Stimulated activated CD8-positive, alpha-beta memory T cell treated with anti-CD3 and anti-CD28 coated beads, Interleukin-7, amount 100 ng/mL, for 48 hours (primary cell): ENCODE measurements around the gene FCGR1A.
"Not testable (repeated sequence)": the region's sequence is repeated elsewhere in the genome, so short reads cannot be mapped to it uniquely, and the experiment has no call there.

Experiments
- DNase-seq, 2 donors: peaks; one replicate each; pipeline ENCODE4 v3.0.0-alpha.2; 2020; ENCODE audit warnings: low read depth in 1 of 2; ENCODE audit errors: extremely low read depth in 1 of 2

Gene FCGR1A

DNA sequence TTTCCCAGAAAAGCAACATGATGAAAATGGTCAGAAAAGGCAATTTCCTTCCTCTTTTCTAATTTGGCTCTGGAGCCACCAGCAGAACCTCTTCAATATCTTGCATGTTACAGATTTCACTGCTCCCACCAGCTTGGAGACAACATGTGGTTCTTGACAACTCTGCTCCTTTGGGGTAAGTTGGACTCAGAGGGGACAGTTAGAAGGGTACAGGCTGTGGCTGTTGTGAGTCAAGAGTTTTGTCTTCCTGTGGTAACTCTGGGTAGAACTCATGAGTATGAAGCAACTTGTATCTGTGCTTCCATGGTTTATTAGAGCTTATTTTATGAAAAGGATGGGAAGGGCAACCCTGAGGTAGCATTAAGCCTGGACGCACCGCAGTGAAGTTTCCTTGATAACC, at the start of gene FCGR1A:
Gene FCGR1A, plus strand, starts transcription at position 95 of the 400 bp plus-strand sequence. Its CDS starts 50 bp downstream, at position 145.
- not testable (repeated sequence) for DNase-seq

DNA sequence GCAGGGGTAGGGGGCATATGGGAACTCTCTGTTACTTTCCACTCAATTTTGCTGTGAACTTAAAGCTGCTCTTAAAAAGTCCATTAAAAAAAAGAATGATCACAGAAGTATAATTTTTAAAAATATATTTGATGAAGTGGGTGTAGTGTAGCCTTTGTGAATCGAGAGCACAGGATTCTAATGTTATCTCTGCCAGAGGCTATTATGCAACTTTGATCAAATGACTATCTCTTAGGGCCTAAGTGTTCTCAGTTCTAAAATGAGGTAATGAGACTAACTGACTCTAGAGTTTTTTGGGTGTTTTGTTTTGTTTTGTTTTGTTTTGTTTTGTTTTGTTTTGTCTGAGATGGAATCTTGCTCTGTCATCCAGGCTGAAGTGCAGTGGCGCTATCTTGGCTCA, 49.7 kb upstream of the FCGR1A start:
- DNase-seq, result not testable (repeated sequence)

DNA sequence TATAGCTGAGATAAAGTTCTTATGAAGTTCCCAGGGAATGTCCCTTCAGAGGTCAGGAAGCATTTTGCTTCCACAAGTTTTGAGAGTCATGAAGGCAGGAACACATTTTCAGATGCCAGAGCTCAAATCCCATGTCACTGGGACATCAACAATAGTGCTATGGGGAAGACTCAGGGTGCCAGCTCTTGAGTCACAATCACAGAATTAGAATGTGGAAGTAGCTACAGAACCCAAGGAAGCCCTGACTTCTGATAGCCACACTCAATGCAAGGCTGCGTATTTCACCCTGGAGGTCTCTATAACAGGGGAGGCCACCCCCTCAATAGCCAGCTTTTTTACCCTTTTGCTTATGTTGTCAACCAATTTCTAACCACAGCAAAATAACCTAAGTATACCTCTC, 47.8 kb upstream of the FCGR1A start:
- DNase-seq, result not testable (repeated sequence)

DNA sequence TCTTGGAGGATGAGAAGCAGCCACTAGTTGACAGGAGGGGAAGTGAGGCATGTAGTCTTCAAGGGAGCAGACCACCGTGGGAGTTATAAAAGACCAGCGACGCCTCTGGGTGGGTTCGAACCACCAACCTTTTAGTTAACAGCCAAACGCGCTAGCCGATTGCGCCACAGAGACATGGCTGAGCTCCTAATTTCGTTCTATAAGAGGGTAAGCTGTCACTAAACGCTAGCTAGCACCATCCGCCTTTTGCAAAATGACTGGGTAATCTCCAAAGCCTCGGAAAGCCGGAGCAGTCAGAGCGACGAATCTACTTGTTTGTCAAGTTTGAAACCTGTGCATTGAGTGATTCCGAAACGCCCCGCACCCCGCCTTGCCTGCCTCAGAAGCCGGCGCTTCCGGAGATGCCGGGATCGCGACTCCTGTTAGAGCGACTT, 42.3 kb upstream of the FCGR1A start:
- peak; percentile 30 to 62 for DNase-seq

DNA sequence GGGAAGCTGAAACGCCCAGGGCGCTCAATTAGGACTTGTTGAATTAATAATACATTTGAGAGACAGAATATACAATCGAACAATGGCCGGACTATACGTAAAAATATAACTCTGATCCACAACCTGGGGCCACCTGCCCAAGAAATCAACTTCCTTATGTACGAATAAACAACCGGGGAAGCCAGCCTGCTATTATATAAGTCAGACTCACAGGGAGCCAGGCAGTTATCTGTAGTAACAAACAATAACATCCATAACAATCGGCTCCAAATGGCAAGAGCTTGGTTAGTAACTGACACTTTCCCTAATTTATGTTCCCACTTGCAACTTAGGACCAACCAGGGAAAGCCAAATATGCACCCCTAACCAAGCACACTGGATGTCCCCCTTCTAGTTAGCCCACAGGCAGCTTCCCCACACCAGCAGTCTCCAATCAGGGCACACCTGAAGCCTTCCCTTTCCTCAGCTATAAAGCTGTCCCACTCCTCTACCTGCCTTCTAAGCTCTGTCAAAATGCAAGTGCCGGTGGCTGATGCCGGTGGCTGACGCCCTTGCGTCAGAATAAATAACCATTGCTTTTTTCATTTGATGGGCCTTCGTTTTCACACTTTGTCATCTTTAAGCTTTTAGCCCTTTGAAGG, 41.8 kb upstream of the FCGR1A start:
- not testable (repeated sequence) for DNase-seq

DNA sequence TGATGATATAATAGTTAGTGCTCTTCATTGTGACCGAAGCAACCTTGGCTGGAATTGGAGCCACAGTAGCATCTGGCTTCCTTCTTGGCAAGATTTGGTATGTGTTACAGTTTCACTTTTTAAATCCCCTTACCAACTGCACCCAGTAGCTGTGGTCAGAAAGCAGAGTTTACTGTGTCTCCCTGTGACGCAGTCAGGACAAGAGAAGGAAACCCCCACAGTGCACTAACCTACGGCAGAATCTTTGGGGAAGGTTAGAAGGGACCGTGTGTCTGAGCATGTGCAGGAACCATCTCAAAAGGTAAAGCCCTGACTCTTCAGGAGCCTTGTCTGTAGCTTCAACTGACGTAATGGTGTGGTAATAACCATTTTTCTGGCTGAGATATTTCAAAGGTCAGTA, 40.6 kb upstream of the FCGR1A start:
- DNase-seq, result not testable (repeated sequence)

DNA sequence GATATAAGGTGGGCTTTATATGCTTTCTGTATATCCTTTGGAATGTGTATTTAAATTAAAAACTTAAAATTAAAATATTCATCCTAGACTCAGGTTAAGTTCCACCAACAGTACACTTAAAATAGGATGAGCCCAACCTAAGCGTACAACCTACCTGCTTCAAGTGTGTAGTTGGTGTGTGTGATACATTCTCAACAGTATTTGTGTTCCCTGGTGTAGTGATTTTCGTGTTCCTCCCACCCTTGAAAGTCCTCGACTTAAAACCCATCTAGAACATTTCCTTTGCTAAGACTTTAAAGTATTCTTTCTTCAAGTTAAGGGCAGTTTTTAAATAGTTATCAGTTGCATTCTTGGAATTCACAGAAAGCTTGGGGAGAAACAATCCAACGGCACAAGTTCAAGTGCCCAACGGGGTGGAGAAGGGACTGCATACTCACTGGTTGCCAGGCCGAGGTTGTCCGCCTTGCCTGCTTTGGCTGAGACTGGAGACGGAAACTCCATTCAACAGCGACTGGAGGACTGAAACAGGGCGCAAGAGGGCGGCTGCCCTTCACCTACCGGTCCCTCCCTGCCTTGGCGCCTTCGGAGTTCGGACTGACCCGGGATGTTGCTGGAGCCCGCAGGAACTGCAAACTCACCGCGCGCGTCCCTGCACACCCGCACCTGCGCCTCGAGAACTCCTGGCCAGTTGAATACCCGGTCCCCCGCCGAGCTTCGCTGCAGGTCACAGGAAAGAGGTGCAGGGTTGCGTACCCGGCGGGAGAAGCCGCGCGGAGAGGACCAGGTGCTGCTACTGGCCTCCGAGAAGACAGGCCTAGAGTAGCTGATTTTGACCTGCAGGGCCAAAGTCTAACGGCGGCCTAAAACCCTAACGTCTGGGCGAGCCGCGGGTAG, 35.8 kb upstream of the FCGR1A start:
- not testable (repeated sequence) for DNase-seq

DNA sequence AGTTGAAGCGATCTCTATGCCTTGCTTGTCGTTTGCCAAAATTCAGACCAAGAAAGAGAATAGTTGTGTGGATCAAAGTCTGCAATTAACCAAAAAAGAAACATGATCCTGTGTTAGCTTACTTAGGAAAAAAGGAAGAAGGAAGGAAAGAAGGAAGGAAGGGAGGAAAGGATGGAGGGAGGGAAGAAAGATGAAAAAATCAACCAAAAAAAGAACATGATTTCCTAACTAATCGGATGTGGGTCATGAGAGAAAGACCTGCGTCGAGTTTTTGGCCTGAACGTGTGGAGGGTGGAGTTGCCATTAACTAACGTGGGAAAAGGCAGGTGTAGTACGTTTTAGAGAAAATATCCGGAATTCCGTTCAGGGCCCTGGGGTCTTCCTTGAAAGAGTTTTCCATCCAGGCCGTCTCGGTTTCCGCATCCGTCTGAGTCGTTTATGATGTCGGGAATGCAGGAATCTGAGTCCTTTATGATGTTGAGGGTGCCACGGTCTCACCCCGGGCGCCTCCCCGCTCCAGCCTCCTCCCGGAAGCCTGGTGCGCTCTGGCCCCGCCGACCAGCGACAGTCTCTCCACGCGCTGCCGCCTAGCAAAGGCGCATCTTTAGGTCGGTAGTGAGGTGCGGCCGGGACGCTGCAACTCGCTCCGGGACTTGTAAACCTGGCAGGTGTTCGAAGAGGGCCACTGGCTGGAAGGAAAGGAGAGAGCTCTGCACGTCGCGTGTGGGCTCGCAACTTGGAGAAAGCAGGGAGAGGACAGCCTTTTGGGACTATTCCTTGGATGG, 34.9 kb upstream of the FCGR1A start:
- DNase-seq, result not testable (repeated sequence)

DNA sequence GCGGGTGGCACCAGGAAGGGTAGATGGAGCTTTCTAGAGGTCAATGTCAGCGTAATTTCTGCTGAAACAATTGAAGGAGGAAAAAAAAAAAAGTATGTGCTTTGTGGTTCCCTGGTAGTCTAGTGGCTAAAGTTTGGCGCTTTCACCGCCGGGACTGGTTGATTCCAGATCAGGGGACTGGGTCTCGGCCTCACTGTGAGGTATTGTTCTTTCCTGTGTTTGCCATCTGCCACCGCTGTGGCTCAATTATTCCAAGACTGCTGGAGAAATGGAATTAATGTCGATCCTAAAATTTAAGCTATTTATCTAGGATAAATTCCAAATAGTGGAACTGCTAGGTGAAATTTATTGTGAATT, 34.4 kb upstream of the FCGR1A start:
- DNase-seq, result not testable (repeated sequence)

DNA sequence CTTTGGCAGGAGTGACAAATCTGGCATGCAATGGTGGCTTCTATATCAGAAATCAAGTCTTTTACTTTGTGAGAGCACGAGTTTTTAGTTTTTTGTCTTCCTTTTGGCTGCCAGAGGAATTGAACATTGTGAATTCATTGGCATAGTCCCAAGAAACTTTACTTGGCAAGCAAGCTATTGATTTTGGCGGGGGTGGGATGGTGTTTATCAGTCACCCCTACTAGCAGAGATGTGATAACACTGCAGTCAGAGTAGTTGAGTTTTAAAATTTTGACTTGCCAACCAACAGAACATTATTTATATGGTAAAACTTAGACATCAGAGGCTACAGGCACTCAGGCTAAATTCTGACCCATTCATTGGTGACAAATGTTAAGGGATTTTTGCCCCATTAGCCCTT, 31.9 kb upstream of the FCGR1A start:
- not testable (repeated sequence) for DNase-seq

DNA sequence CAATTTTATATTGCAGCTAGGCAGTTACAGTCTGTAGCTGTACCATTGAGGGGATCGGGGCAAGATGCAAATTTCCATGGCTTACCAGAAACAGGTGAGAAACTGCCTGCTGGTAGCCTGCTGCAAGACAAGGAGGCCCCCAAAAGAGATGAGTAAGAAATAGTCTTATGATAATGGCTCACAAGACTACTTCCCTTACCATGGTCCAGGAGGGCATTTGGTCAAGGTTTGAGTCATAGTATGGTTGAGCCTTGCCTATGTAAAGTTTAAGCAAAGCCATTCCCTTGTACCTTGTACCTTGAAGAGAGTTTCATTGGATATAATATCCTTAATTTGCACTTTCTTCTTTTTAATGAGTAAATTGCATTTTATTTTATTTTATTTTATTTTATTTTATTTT, 30.3 kb upstream of the FCGR1A start:
- DNase-seq, result not testable (repeated sequence)

DNA sequence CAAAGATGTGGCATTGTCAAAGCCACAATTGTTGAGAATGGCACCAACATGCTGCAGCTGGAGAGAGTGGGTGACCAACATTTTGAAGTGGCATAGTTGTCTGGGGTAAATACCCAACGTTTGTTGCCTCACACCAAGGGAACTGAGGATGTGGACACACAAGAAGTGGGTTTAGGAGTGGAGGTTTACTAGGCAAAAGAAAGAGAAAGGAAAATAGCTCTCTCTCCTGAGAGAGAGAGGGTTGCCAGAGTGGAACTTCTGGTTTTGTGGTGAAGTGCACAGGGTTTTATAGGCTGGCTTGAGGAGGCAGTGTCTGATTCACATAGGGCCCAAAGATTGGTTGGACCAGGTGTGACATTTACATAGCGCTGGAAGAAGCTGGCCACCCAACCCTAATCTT, 29.0 kb upstream of the FCGR1A start:
- not testable (repeated sequence) for DNase-seq

DNA sequence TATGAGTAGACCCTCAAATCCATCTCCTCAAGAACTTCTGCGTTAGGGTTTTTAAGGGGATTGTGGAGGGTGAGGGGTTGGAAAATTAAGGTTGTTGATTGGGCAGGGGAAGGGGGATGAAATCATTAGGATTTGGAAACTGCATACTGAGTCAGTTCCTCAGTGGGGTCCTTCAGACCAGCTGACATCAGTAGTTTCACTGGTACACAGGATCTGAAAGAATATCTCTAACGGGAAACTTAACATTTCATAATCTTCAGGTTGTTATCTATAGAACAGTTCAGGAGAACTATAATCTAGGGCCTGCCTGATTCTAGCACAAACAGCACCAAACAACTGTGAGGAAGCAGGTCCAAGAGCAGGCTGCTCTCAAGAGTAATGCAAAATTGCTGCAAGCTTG, 27.2 kb upstream of the FCGR1A start:
- not testable (repeated sequence) for DNase-seq

DNA sequence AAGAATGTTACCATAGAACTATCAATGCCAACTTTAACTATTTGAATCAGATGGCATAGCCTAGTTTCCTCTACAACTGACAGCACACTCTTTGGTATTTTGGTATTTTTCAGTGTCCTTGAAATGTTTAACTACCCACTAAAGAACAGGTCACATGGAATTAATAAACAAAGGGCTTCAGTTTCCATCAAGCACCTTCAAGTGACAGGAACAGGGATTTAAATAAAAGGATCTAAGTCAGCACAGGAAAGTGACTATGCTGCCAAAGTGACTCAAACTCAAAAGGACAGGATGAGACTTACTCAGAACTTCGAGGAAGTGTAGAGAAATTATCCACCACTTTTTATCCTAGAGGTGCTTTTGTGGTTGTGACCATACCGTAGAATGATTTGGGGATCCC, 20.2 kb upstream of the FCGR1A start:
- not testable (repeated sequence) for DNase-seq

DNA sequence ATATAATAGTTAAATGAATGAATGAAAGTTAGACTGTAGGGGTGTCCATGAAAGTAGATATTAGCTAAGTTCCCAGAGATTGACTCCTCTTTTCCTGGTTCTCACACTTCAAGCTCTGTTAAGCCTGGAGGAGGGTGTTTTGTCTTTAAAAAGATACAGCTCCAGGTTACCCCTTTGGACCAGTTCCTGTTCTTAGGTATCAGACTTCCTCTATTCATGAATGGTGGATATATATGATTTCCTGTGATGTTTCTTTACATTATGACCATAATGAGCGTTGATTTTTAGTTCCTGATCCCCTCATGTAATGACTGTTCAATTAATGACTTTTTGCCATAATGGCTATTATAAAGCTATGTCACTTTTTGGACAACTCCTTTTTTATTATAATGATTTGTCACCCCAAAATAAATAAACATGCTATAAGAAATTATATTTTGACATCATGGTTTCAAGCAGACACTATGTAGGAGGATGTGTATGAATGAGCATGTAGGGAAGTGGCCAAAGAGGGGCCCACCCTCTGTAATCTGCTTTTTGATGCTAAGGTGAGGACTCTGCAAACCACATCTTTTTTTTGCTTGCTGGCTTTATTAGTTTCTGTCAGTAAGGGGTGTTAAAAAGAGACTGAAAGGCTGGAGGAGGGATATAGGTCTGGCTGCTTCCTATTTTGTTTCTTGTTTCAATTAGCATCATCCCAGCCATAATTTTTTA, 18.2 kb upstream of the FCGR1A start:
- not testable (repeated sequence) for DNase-seq

DNA sequence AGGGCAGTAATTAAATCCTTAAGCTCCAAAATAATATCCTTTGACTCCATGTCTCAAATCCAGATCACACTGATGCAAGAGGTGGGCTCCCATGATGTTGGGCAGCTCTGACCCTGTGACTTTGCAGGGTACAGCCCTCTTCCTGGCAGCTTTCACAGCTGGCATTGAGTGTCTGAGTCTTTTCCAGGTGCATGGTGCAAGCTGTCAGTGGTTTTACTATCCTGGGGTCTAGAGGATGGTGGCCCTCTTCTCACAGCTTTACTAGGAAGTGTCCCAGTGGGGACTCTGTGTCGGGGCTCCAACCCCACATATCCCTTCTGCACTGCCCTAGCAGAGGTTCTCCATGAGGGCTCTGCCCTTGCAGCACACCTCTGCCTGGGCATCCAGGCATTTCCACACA, 16.3 kb upstream of the FCGR1A start:
- not testable (repeated sequence) for DNase-seq

DNA sequence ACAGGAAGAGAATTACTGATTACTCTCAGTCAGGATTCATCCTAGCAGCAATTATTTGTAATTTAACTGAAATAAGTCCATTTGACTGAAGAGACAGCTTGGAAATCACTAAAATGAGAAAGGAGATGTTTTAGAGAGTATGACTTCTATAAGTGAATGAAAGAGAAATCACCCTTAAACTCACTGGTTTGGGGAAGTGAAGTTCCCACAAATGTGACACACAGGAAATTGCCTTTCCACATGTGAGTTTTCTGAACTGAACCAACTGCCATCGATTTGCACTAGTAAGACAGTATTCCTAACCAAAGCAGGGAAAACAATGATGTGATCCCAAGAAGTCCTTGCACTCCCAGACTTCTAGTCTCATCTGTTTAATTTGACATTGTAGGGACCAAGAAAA, 13.3 kb upstream of the FCGR1A start:
- not testable (repeated sequence) for DNase-seq

DNA sequence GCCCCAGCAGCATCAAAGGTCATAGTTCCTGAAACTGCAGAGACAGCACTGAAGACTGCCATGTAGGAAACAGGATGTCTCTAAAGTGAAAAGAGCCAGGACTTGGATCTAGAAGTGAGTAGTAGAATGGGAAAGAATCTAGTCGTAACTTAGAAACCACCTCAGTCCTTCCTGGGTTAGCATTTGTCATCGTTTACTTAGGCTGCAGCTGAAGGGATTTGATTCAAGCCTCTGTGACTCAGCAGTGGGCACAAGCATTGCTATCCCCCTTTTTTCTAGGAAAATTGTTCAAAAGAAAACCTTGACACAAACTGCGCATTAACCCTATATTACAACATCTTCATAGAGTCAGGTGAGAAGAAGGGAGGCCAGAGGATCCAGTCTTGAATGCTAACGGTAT, 11.8 kb upstream of the FCGR1A start:
- not testable (repeated sequence) for DNase-seq

DNA sequence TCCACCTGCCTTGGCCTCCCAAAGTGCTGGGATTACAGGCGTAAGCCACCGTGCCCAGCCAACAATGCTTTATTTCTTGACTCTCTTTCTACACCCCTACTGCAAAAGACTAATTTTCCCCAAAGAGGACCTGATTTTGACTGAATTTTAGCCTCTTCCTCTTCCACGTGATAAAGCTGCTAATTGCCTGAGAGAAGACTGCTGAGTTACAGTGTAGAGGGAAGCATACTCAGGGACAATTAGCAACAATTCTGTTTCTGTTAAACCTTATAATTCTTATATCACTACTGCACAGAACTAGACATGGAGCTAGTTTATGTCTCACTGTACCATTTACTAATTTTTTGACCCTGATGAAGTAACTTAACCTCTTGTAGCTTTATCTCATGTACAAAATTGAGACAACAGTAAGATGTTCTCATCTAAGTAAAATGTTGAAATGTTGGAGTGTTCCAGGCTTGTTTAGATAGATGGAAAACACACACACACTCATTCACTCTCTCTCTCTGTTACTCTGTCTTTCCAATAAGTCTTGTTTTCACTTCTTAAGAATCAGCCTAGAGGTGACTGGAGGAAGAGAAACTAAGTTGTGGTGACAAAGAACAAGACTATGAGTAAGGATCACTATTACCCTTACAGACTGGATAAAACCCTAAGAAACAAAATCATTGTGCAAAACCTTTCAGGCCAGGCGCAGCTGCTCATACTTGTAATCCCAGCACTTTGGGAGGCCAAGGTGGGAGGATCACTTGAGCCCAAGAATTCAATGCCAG, 10.7 kb upstream of the FCGR1A start:
- not testable (repeated sequence) for DNase-seq
